GM19238 (cell line): ENCODE measurements around the gene ZDHHC4.
A peak's percentile ranks its signal among the peaks of the same experiment; 100 is the strongest.
"Not testable (repeated sequence)": the region's sequence is repeated elsewhere in the genome, so short reads cannot be mapped to it uniquely, and the experiment has no call there.

Experiments used
- DNase-seq: peaks from one replicate; pipeline ENCODE4 v3.0.0; 2011; ENCODE audit warnings: low spot score; ENCODE audit not compliant: insufficient read length

Gene ZDHHC4

DNA sequence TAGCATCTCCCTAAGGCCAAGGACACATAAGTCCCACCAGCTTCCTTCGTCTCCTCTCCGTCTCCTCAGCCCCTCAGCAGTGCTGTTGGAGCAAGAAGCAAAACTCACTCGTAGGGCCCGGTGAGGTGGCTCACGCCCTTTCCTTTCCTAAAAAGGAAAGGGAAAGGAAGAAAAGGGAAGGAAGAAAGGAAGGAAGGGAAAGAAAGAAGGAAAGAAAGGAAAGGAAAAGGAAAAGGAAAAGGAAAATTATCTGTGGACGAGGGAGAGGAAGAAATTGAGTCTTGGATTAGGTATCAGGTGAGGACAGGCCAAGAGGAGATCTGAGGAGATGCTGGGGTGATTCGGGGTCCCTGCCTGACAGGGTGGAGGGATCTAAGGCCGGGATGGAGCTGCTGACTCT, 56.8 kb downstream of the ZDHHC4 start:
- DNase-seq: no peak

GRCh38 chr7:6634971-6635370, 57.7 kb downstream of the ZDHHC4 start:
- not testable (repeated sequence) for DNase-seq

- DNase-seq: peak; percentile 89
Observed at GRCh38 chr7:6636741-6637543, 59.7 kb downstream of the ZDHHC4 start, which contains the start of gene ZNF316. ZNF316 (plus strand) TSS chr7:6637318; CDS start chr7:6642410, 5,092 bp downstream.

GRCh38 chr7:6637544-6638229, 60.4 kb downstream of the ZDHHC4 start:
- peak; percentile 95 for DNase-seq
